Coronary artery (tissue), 2 donors: Measurements from ENCODE around the gene NRG2.

Experiments
- DNase-seq: peaks from one replicate; pipeline ENCODE4 v3.0.0-alpha.2; 2017; ENCODE audit warnings: low spot score
- H3K27ac ChIP-seq, 2 donors: fragments of 200-600 bp; sonication (generic); one replicate each; pipeline ENCODE4 v1.5.1; 2016 to 2019
- H3K4me3 ChIP-seq: fragments of 200-600 bp; sonication (generic); 2 replicates; pipeline ENCODE4 v1.5.1; 2016; ENCODE audit warnings: mild to moderate bottlenecking, moderate library complexity
- TF ChIP-seq, protein P1 (sequence below): fragments of 200-600 bp; sonication (generic); IDR thresholded peaks from one replicate; pipeline ENCODE4 v1.5.1; 2019; ENCODE audit warnings: antibody characterized with exemption

NRG2 gene

DNA sequence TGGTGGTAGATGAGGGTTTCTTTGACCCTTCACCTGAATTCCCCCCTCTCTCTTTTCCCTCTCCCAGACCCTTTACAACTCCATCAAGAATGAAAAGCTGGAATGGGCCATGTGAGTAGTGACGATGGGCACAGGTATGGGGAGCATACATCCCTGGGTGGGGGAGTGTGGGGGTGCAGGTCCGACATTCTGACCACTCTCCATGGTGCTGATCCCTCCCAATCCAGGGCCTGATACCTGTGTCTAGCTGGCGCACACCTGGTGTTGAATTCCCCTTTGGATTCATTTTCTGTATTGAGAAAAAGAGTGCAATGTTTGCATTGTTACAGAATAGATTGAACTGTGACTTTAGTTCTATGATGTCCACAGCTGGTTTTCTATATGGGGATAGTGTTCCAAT, 207.4 kb downstream of the NRG2 start:
- Histone ChIP-seq H3K4me3 (no peak overlapping the region), H3K27ac (no peak overlapping the region)
- TF ChIP-seq, protein P1, sequence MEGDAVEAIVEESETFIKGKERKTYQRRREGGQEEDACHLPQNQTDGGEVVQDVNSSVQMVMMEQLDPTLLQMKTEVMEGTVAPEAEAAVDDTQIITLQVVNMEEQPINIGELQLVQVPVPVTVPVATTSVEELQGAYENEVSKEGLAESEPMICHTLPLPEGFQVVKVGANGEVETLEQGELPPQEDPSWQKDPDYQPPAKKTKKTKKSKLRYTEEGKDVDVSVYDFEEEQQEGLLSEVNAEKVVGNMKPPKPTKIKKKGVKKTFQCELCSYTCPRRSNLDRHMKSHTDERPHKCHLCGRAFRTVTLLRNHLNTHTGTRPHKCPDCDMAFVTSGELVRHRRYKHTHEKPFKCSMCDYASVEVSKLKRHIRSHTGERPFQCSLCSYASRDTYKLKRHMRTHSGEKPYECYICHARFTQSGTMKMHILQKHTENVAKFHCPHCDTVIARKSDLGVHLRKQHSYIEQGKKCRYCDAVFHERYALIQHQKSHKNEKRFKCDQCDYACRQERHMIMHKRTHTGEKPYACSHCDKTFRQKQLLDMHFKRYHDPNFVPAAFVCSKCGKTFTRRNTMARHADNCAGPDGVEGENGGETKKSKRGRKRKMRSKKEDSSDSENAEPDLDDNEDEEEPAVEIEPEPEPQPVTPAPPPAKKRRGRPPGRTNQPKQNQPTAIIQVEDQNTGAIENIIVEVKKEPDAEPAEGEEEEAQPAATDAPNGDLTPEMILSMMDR, result no peak
- no peak for DNase-seq

DNA sequence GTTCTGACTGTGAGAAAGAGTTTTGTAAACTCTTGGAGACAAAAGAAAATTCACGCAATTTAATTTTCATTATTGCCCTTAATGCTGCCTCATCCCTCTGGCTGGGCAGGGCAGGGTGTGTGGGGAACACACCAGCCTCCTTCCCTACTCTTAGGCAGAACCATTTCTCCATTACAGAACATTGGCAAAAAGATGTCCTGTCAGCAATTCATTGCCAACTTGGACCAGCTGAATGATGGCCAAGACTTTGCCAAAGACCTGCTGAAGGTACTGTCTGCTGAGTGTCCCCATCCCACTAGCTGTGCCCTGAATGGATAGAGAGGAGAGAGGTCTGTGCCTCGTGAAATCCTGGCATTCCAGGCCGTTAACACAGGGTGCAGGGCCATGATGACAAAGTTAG, 209.6 kb downstream of the NRG2 start:
- TF ChIP-seq, protein P1, result no peak
- DNase-seq, result no peak
- Histone ChIP-seq H3K4me3 (no peak overlapping the region), H3K27ac (no peak overlapping the region)

DNA sequence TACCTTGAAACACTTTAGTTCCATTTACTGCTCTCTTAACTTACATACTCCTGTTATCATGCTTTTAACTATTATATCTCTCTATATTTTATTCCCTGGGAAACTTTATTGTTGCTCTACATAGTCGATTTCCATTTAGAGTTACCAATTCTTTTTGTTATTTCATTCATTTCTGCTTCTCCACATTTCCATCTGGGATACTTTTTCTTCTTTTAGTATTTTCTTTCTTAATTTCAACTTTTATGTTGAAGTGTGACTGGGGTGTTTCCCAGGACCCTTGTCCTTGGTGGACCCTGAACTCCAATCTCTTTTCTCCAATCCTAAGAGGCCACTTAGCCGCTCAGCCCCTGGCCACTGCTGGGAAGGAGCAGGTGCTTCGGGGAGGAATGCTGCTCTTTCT, 211.5 kb downstream of the NRG2 start:
- TF ChIP-seq, protein P1, result no peak
- DNase-seq, result no peak
- no peak overlapping the region for H3K4me3 ChIP-seq
- H3K27ac ChIP-seq, result no peak overlapping the region

DNA sequence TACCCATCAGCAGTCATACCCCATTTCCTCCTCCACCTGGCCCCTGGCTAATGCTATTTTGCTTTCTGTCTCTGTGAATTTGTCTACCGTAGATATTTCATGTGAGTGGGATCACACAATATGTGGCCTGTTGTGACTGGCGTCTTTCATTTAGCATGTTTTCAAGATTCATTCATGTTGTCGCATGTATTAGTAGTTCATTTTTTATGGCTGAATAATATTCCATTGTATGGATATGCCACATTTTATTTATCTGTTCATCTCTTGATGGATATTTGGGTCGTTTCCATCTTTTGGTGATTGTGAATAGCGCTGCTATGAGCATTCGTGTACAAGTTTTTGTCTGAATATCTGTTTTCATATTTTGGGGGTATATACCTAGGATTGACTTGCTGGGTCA, 213.6 kb downstream of the NRG2 start:
- TF ChIP-seq, protein P1, result no peak
- Histone ChIP-seq H3K27ac (no peak overlapping the region), H3K4me3 (no peak overlapping the region)
- DNase-seq, result no peak

DNA sequence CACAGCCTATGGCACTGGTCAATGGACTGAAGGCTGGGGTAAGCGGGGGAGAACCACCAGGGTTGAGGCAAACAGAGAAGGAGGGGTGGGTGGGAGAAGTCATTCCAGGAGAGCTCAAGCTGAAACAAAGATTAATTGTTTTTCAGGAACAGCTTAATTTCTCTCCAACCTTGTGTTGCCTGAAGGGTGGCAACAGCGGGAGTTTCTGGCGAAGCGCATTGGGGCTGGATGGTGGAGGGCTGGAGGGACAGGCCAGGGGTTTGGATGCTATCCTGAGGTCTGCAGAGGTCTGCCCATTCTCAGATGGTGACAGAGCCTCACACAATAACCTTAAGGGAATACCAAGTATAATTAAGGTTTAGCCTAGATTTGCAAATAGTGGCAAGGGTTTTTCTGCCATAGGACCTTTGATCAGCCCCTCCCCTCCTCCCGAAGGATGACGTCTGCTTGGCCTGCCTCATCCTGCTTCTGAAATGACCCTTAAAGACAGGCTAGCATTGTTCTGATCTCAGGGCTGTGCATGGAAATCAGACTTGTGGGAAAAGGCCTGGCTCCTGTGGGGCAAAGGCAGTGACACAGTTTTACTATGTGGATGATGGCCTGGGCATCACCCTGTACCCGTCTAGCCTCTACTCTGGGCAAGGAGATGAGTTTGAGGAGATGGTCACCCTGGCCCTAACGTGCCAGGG, 214.7 kb downstream of the NRG2 start:
- DNase-seq, result no peak
- H3K4me3 ChIP-seq, result no peak overlapping the region
- TF ChIP-seq, protein P1, result no peak
- no peak overlapping the region for H3K27ac ChIP-seq

DNA sequence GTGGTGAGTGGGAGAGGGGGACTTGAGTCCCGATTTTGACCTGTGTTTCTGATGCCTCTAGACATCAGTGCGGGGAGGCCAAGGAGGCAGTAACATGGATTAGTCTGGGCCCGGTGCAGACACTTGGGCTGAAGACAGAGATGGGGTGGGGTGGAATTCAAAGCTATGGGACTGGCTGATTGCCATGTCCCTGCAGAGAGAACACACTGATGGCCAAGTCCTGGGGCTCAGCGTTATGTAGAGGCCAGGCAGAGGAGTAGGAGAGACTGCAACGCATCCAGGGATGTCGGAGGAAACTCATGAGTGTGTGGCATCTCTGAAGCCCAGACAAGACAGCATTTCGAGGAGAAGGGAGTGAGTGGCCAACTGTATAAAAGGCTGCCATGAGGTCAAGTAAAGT, 217.4 kb downstream of the NRG2 start:
- H3K4me3 ChIP-seq, result no peak overlapping the region
- no peak overlapping the region for H3K27ac ChIP-seq
- TF ChIP-seq, protein P1, result no peak
- no peak for DNase-seq

DNA sequence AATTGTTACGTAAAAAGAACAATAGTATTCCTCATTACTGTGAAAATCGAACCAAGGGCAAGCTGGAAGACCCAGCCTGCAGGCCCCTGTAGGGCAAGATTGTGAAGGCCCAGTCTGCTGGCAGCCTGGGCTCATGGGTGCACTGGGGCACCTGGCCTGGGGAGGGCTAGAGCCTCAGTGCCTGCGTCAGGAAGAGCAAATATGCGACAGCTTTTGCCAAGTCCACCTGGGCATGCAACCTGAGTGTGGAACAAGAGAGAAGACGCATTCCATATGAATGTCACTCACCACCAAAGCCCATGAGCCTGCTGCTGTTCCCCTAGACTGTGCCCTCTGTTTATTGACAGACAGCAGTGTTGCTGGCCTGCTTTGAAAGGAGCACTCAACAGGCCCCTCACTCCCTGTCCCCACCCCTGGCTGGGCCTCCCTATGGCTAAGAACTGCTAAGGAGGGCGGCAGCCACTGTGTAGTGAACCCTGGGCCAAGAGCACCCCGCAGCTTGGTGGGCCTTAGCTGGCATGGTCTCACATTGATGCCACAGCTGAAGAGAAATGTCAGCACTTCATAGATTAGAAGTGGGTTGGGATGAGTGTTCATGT, 219.2 kb downstream of the NRG2 start:
- TF ChIP-seq, protein P1, result no peak
- H3K4me3 ChIP-seq, result no peak overlapping the region
- DNase-seq, result no peak
- H3K27ac ChIP-seq, result no peak overlapping the region
